A549 (cell line): ENCODE data around the gene CD82. TPM values are rescaled to one million over a fixed set of nuclear protein-coding genes. Genes with fewer than 3 reads are reported as not detected.
A peak's percentile ranks its signal among the peaks of the same experiment; 100 is the strongest.

Experiments used
- ATAC-seq, 2 experiments: fragments of 200-7000 bp in 1 of 2; fragments of >200 bp in 1 of 2; cut with Nextera tagmentation in 1 of 2; cut with Tn5 transposase in 1 of 2; 3 replicates each; pipeline versions ENCODE4 v1.8.0 to v1.9.1; 2018 to 2020; ENCODE audit warnings: mild to moderate bottlenecking in 1 of 2, moderate library complexity in 1 of 2
- CTCF ChIA-PET: fragments of 300-600 bp; sonication (Branson Sonifier 250); formaldehyde crosslinking; extraction: SDS; loops from one replicate; lab custom pipeline; 2021; ENCODE audit warnings: antibody characterized with exemption, inconsistent platforms; lab: Yijun Ruan, JAX
- POLR2A ChIA-PET: fragments of 350-600 bp; formaldehyde crosslinking; extraction: SDS; loops from one replicate; lab custom pipeline; 2021; ENCODE audit warnings: antibody characterized with exemption, inconsistent platforms; lab: Yijun Ruan, JAX
- DNase-seq, 2 experiments: peaks; one replicate each; pipeline versions ENCODE4 v3.0.0 to v3.0.0-alpha.2; 2011 to 2016; ENCODE audit warnings: low read depth in 1 of 2, low spot score in 1 of 2
- FAIRE-seq: peaks from 2 replicates; lab custom pipeline; 2011; peaks lifted over from hg19 to GRCh38; lab: Jason Lieb, UNC
- H3K27ac ChIP-seq, 2 experiments: fragments of >200 bp; sonication (Bioruptor Twin); formaldehyde crosslinking; 3 replicates each; pipeline ENCODE4 v1.5.1; 2016 to 2017
- H3K4me1 ChIP-seq: fragments of >200 bp; sonication (Bioruptor Twin); formaldehyde crosslinking; 3 replicates; pipeline ENCODE4 v1.6.1; 2016
- H3K4me2 ChIP-seq: fragments of >200 bp; sonication (Bioruptor Twin); formaldehyde crosslinking; 3 replicates; pipeline ENCODE4 v1.6.1; 2016
- H3K4me3 ChIP-seq: fragments of >200 bp; sonication (Bioruptor Twin); formaldehyde crosslinking; 3 replicates; pipeline ENCODE4 v1.5.1; 2016
- H3K9me3 ChIP-seq: fragments of >200 bp; sonication (Bioruptor Twin); formaldehyde crosslinking; 3 replicates; pipeline ENCODE4 v1.6.1; 2016
- BCL3 ChIP-seq: fragments of >200 bp; sonication (Bioruptor Twin); formaldehyde crosslinking; IDR thresholded peaks from 3 replicates; pipeline ENCODE4 v1.6.1; 2016
- CBX2 ChIP-seq: fragments of 200-600 bp; sonication (generic); IDR thresholded peaks from 2 replicates; pipeline ENCODE4 v1.6.1; 2016; ENCODE audit warnings: low read depth, mild to moderate bottlenecking, borderline replicate concordance
- CBX8 ChIP-seq: fragments of 200-600 bp; sonication (generic); IDR thresholded peaks from 2 replicates; pipeline ENCODE4 v1.6.1; 2016
- E2F6 ChIP-seq: IDR thresholded peaks from 2 replicates; pipeline ENCODE4 v1.6.1; 2012; ENCODE audit warnings: low read depth, borderline replicate concordance
- EHMT2 ChIP-seq: fragments of 200-600 bp; sonication (generic); IDR thresholded peaks from 2 replicates; pipeline ENCODE4 v1.6.1; 2016; ENCODE audit warnings: antibody characterized with exemption, low read depth, mild to moderate bottlenecking, moderate library complexity
- ESRRA ChIP-seq: fragments of 150-350 bp; IDR thresholded peaks from 2 replicates; pipeline ENCODE4 v1.6.1; 2014; ENCODE audit warnings: mild to moderate bottlenecking, low read length, borderline replicate concordance
- FOSB ChIP-seq: fragments of 250-450 bp; sonication (Bioruptor Pico); IDR thresholded peaks from 2 replicates; pipeline ENCODE4 v1.5.0; 2020; ENCODE audit warnings: mild to moderate bottlenecking, moderate library complexity
- FOSL2 ChIP-seq, 2 experiments: fragments of 450-650 bp in 1 of 2; fragments of >200 bp in 1 of 2; sonication (Bioruptor Twin) in 1 of 2; formaldehyde crosslinking; IDR thresholded peaks; 2 replicates each; pipeline versions ENCODE4 v1.5.0 to v1.6.1; 2016 to 2020; ENCODE audit warnings: mild to moderate bottlenecking in 1 of 2, moderate library complexity in 1 of 2
- FOXS1 ChIP-seq: fragments of 250-450 bp; sonication (Bioruptor Pico); IDR thresholded peaks from 2 replicates; pipeline ENCODE4 v1.5.0; 2020; ENCODE audit warnings: mild to moderate bottlenecking, moderate library complexity
- HDAC2 ChIP-seq: fragments of 200-600 bp; sonication (generic); IDR thresholded peaks from 2 replicates; pipeline ENCODE4 v1.6.1; 2016
- HES2 ChIP-seq: fragments of >200 bp; sonication (Bioruptor Twin); formaldehyde crosslinking; IDR thresholded peaks from 2 replicates; pipeline ENCODE4 v1.6.1; 2016
- JUN ChIP-seq, 2 experiments: fragments of >200 bp; sonication (Bioruptor Twin); formaldehyde crosslinking; IDR thresholded peaks; 2 replicates in 1 of 2; 3 replicates in 1 of 2; pipeline ENCODE4 v1.6.1; 2016 to 2017
- JUNB ChIP-seq: fragments of >200 bp; sonication (Bioruptor Twin); formaldehyde crosslinking; IDR thresholded peaks from 2 replicates; pipeline ENCODE4 v1.6.1; 2016
- MAFK ChIP-seq: fragments of 450-650 bp; IDR thresholded peaks from 2 replicates; pipeline ENCODE4 v1.6.1; 2014; ENCODE audit not compliant: partially characterized antibody
- MYC ChIP-seq: IDR thresholded peaks from 2 replicates; pipeline ENCODE4 v1.6.1; 2012; ENCODE audit warnings: mild to moderate bottlenecking, inconsistent platforms, low read length, improper control_type of control experiment, borderline replicate concordance
- NPAS2 ChIP-seq: fragments of 250-450 bp; sonication (Bioruptor Pico); IDR thresholded peaks from 2 replicates; pipeline ENCODE4 v1.8.0; 2022; ENCODE audit warnings: mild to moderate bottlenecking, moderate library complexity, borderline replicate concordance
- PBX3 ChIP-seq: IDR thresholded peaks from 2 replicates; pipeline ENCODE4 v1.6.1; 2012
- PHF8 ChIP-seq: fragments of 200-600 bp; sonication (generic); IDR thresholded peaks from 2 replicates; pipeline ENCODE4 v1.6.1; 2016; ENCODE audit warnings: low read depth, mild to moderate bottlenecking, antibody characterized with exemption, moderate library complexity, borderline replicate concordance
- RAD21 ChIP-seq, 2 experiments: fragments of >200 bp in 1 of 2; sonication (Bioruptor Twin) in 1 of 2; formaldehyde crosslinking in 1 of 2; IDR thresholded peaks in 1 of 2; conservative IDR thresholded peaks in 1 of 2; 2 replicates in 1 of 2; 3 replicates in 1 of 2; pipeline ENCODE4 v1.6.1; 2012 to 2018; ENCODE audit warnings: inconsistent platforms in 1 of 2
- RCOR1 ChIP-seq: fragments of 150-350 bp; IDR thresholded peaks from 2 replicates; pipeline ENCODE4 v1.6.1; 2014; ENCODE audit warnings: antibody characterized with exemption, low read length, low read depth
- RFX5 ChIP-seq: fragments of 450-650 bp; IDR thresholded peaks from 2 replicates; pipeline ENCODE4 v1.7.1; 2014; ENCODE audit warnings: antibody characterized with exemption, mild to moderate bottlenecking, moderate library complexity
- RNF2 ChIP-seq: fragments of 200-600 bp; sonication (generic); IDR thresholded peaks from 2 replicates; pipeline ENCODE4 v1.6.1; 2016; ENCODE audit warnings: low read depth, mild to moderate bottlenecking, antibody characterized with exemption, moderate library complexity, borderline replicate concordance
- SMC3 ChIP-seq: fragments of >200 bp; sonication (Bioruptor Twin); formaldehyde crosslinking; IDR thresholded peaks from 3 replicates; pipeline ENCODE4 v1.6.1; 2018; ENCODE audit warnings: inconsistent platforms
- ZFP36 ChIP-seq: fragments of 450-650 bp; IDR thresholded peaks from 2 replicates; pipeline ENCODE4 v1.6.1; 2014; ENCODE audit warnings: borderline replicate concordance; ENCODE audit not compliant: partially characterized antibody
- ZNF302 ChIP-seq: fragments of 250-450 bp; sonication (Bioruptor Pico); IDR thresholded peaks from 2 replicates; pipeline ENCODE4 v1.9.0; 2021; ENCODE audit warnings: inconsistent platforms, mild to moderate bottlenecking, moderate library complexity
- WGBS: methylation state at CpG from one replicate; pipeline ENCODE4 v1.1.6; 2017; ENCODE audit errors: missing lambda C conversion rate; 5-methylcytosine and 5-hydroxymethylcytosine counted together
- polyA plus RNA-seq, 4 experiments: library from polyadenylated mRNA; depleted of rRNA in 3 of 4; stranded (reverse); fragments of >200 nt; fragmentation: RNase III in 1 of 4; extraction: RNeasy Plus Mini Kit Qiagen cat#74134 plus additional on column Dnase treatment in 1 of 4; gene quantifications; 2 replicates in 3 of 4; 3 replicates in 1 of 4; pipeline ENCODE4 v1.2.3, GENCODE V29; 2011 to 2017

The CD82 gene
- polyA plus RNA-seq, 2 of the 4 experiments (the other 2 are of a cell fraction): 2.8 to 3.2 TPM

- no peak for FAIRE-seq
- CTCF ChIA-PET: interaction anchor here (0.7 to 13.0 kb wide), 8 partner anchors 8 to 310 kb away, joined by 3 to 139 read pairs (median 4); no protein-coding TSS in a partner anchor
- no peaks in the 10 kb centered on the region for H3K9me3 ChIP-seq
- H3K27ac ChIP-seq: peak overlapping the region in 1 of 2 experiments; percentile 32; a peak in 1 of 6 replicates
- WGBS: 69% methylated on average over 12 of the region's 14 CpGs
- no peak overlapping the region for H3K4me2 ChIP-seq
- POLR2A ChIA-PET: interaction anchor here (1.0 kb wide), 1 partner anchor 36 kb away, joined by 5 read pairs; the partner anchor contains the start of gene CD82
- H3K4me1 ChIP-seq: peaks cover 21% of the 10 kb centered on the region
- DNase-seq: no peak
- H3K4me3 ChIP-seq: no peak overlapping the region
- TF ChIP-seq ZFP36: peak; percentile 18
- TF ChIP-seq E2F6: no peak
- ATAC-seq: no peak
These were observed 36.3 kb downstream of the CD82 start for GRCh38 chr11:44601471-44602370.

- POLR2A ChIA-PET: interaction anchor here (1.0 kb wide), 1 partner anchor 38 kb away, joined by 5 read pairs; the partner anchor contains the start of gene CD82
- FAIRE-seq (no peak), ATAC-seq (no peak), DNase-seq (no peak)
- no peaks in the 10 kb centered on the region for H3K9me3 ChIP-seq
- TF ChIP-seq PBX3 (no peak), E2F6 (no peak), RNF2 (no peak), RFX5 (no peak), FOXS1 (CRISPR knock-in tag) (no peak), FOSL2 (IDR thresholded peaks at IDR 0.05) (no peak), FOSL2 (CRISPR knock-in tag; IDR thresholded peaks at IDR 0.05) (no peak), JUN (IDR thresholded peaks at IDR 0.05) (no peak), NPAS2 (CRISPR knock-in tag) (no peak), CBX8 (no peak), HES2 (no peak), EHMT2 (no peak), JUNB (no peak), RAD21 (conservative IDR thresholded peaks at IDR 0.05 in 1 of 2, IDR thresholded peaks at IDR 0.05 in 1 of 2) (no peak), CBX2 (no peak), RCOR1 (no peak), MAFK (no peak)
- CTCF ChIA-PET: interaction anchor here (0.8 to 13.0 kb wide), 5 partner anchors 11 to 308 kb away, joined by 3 to 139 read pairs (median 6); no protein-coding TSS in a partner anchor
- H3K4me1 ChIP-seq: peaks cover 26% of the 10 kb centered on the region
- no peak overlapping the region for H3K4me2 ChIP-seq
- no peak overlapping the region for H3K4me3 ChIP-seq
- 90% methylated on average over 6 of the region's 6 CpGs for WGBS
- no peak overlapping the region for H3K27ac ChIP-seq
These were observed 37.4 kb downstream of the CD82 start for GRCh38 chr11:44602891-44603310.

GRCh38 chr11:44604171-44604581, 38.7 kb downstream of the CD82 start:
- 32% methylated on average over 6 of the region's 6 CpGs for WGBS
- peak overlapping the region; percentile 14; the same call in 1 of the 3 replicates for H3K4me2 ChIP-seq
- no peak for ATAC-seq
- ChIA-PET CTCF (interaction anchor here (0.9 to 13.0 kb wide), 5 partner anchors 10 to 47 kb away, joined by 3 to 139 read pairs (median 4); no protein-coding TSS in a partner anchor), POLR2A (no interaction called here)
- H3K4me1 ChIP-seq: peaks cover 33% of the 10 kb centered on the region
- H3K9me3 ChIP-seq: no peaks in the 10 kb centered on the region
- FAIRE-seq: no peak
- H3K4me3 ChIP-seq: no peak overlapping the region
- no peak for DNase-seq
- TF ChIP-seq HES2 (no peak), ZNF302 (no peak), PHF8 (no peak), ESRRA (no peak), HDAC2 (no peak), MYC (no peak), SMC3 (no peak), BCL3 (no peak), FOSB (no peak)
- no peak overlapping the region for H3K27ac ChIP-seq
